22Rv1 (cell line): Measurements from ENCODE around the gene PHKB.

Experiments used
- H3K27ac ChIP-seq: fragments of 450-650 bp; 2 replicates; pipeline ENCODE4 v1.5.1; 2017
- ZFX ChIP-seq: fragments of 450-650 bp; IDR thresholded peaks from 2 replicates; pipeline ENCODE4 v1.6.1; 2017; ENCODE audit warnings: antibody characterized with exemption, borderline replicate concordance
- TF ChIP-seq, protein P1 (sequence below): fragments of 450-650 bp; IDR thresholded peaks from 2 replicates; pipeline ENCODE4 v1.5.1; 2017; ENCODE audit warnings: mild to moderate bottlenecking

PHKB gene

GRCh38 chr16:47499700-47500264, 38.7 kb downstream of the PHKB start:
- H3K27ac ChIP-seq: no peak overlapping the region
- no peak for TF ChIP-seq ZFX
- TF ChIP-seq, protein P1, sequence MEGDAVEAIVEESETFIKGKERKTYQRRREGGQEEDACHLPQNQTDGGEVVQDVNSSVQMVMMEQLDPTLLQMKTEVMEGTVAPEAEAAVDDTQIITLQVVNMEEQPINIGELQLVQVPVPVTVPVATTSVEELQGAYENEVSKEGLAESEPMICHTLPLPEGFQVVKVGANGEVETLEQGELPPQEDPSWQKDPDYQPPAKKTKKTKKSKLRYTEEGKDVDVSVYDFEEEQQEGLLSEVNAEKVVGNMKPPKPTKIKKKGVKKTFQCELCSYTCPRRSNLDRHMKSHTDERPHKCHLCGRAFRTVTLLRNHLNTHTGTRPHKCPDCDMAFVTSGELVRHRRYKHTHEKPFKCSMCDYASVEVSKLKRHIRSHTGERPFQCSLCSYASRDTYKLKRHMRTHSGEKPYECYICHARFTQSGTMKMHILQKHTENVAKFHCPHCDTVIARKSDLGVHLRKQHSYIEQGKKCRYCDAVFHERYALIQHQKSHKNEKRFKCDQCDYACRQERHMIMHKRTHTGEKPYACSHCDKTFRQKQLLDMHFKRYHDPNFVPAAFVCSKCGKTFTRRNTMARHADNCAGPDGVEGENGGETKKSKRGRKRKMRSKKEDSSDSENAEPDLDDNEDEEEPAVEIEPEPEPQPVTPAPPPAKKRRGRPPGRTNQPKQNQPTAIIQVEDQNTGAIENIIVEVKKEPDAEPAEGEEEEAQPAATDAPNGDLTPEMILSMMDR: no peak

- no peak for TF ChIP-seq ZFX
- TF ChIP-seq, protein P1: no peak
- H3K27ac ChIP-seq: no peak overlapping the region
Observed at GRCh38 chr16:47503936-47504335, 42.8 kb downstream of the PHKB start.

GRCh38 chr16:47504599-47504998, 43.5 kb downstream of the PHKB start:
- TF ChIP-seq, protein P1: no peak
- TF ChIP-seq ZFX: no peak
- no peak overlapping the region for H3K27ac ChIP-seq

- TF ChIP-seq ZFX: no peak
- TF ChIP-seq, protein P1: no peak
- no peak overlapping the region for H3K27ac ChIP-seq
Observed at GRCh38 chr16:47506800-47507199, 45.7 kb downstream of the PHKB start.

- H3K27ac ChIP-seq: no peak overlapping the region
- TF ChIP-seq, protein P1: no peak
- no peak for TF ChIP-seq ZFX
Observed at GRCh38 chr16:47507701-47508100, 46.6 kb downstream of the PHKB start.

DNA sequence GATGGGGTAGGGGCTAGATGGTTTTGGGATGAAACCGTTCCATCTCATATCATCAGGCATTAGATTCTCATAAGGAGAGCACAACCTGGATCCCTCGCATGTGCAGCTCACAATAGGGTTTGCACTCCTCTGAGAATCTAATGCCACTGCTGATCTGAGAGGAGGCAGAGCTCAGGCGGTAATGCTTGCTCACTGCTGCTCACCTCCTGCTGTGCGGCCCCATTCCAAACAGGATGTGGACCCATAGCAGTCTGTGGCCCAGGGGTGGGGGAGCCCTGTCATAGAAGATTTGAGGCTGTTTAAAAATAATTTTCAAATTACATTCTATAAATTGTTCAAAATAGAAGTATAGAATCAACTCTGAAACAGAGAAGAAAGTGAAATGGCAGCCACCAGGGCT, 50.8 kb downstream of the PHKB start:
- no peak overlapping the region for H3K27ac ChIP-seq
- TF ChIP-seq ZFX: no peak
- TF ChIP-seq, protein P1: no peak

- H3K27ac ChIP-seq: no peak overlapping the region
- TF ChIP-seq, protein P1: no peak
- TF ChIP-seq ZFX: no peak
Observed at GRCh38 chr16:47519037-47519436, 57.9 kb downstream of the PHKB start.
